Gastrocnemius medialis (tissue), 4 donors: Measurements from ENCODE around the gene FERMT1.

ENCODE experiments used
- CTCF ChIP-seq, 5 experiments: fragments of 450-650 bp in 3 of 5; fragments of 200-600 bp in 2 of 5; sonication (generic) in 2 of 5; IDR thresholded peaks in 4 of 5; conservative IDR thresholded peaks in 1 of 5; 1 replicate in 4 of 5; 2 replicates in 1 of 5; pipeline ENCODE4 v1.5.1; 2016 to 2019; ENCODE audit warnings: antibody characterized with exemption in 5 of 5, mild to moderate bottlenecking in 3 of 5, moderate library complexity in 3 of 5
- POLR2A ChIP-seq, 2 donors: fragments of 450-650 bp; IDR thresholded peaks; one replicate each; pipeline ENCODE4 v1.6.1; 2017; ENCODE audit warnings: antibody characterized with exemption in 2 of 2, mild to moderate bottlenecking in 2 of 2, moderate library complexity in 2 of 2

DNA sequence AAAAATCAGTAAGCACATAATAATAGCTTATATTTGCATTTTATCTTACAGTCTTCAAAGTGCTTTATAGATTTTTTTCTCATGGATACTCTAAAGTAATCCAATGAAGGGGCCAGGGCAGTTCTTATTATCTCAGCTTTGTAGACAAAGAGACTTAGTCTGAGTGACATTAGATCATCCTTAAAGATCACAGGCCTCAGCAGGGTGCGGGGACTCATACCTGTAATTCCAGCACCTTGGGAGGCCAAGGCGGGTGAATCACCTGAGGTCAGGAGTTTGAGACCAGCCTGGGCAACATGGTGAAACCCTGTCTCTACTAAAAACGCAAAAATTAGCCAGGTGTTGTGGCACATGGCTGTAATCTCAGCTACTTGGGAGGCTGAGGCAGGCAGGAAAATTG is 14.5 kb downstream of the FERMT1 start:
- no peak for TF ChIP-seq CTCF (IDR thresholded peaks at IDR 0.05 in 4 of 5, conservative IDR thresholded peaks at IDR 0.05 in 1 of 5)
- no peak for TF ChIP-seq POLR2A (IDR thresholded peaks at IDR 0.05)
